HG02623 (cell line): ENCODE measurements around the gene MAN1C1.

Source experiments
- ATAC-seq: cut with Tn5 transposase; IDR thresholded peaks from one replicate; pipeline ENCODE4 v1.9.1; 2021; ENCODE audit warnings: moderate library complexity; ENCODE audit not compliant: unreplicated experiment

The MAN1C1 gene

DNA sequence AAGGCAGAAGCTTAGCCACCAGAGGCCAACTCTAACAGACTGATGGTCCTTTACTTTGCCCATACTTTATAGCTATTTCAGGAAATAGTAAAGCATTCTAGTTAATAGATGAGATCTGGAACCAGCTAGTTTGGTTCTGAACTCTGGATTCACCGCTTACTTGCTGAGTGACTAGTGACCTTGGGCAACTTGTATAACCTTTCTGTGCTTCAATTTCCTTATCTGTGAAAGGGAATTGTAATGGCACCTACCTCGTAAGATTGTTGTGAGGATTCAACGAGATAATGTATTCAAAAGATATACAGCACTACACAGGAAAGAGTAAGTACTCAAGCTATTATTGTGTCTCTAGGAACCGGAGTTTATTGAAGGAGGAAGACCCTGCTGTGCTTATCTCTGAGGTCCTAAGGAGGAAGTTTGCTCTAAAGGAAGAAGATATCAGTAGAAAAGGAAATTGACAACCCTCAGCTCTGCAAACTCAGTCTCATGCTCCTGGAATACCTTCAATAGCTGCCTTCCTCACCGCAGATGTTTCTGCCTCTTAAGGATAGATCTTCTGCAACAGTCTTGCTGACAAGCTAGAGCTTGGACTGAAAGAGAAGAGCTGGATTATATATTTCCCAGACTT lies 215.1 kb downstream of the MAN1C1 start:
- no peak for ATAC-seq

DNA sequence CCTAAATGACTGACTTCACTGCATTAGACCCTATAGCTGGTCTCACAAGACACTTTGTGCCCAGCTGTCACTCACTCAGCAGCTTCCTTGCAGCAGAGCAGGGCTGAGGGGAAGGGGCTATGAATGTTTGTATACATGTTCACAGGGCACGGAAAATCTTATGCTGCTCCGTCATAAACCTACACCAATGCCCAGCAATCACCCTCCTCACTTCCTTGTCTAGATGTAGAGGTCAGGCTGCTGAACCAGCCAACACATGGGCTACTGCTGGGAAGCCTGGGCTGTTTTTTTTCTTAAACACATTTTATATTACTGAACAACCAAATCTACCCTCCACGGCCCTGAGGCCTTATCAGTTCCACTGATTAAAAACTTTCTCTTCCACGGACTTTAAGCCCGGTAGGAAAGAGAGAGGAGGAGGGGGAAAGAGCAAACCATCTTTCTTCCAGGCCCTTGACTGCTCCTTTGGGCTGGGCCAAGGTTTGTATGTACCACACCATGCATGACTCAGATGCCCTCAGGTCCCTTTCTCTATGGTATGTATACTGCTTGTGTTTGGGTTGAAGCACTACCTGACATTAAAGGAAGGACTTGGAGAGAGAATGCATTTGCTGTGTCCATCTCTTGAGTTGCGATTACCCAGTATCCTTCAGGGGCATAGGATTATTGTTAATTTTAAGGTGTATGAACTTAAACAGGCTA lies 215.9 kb downstream of the MAN1C1 start:
- no peak for ATAC-seq

DNA sequence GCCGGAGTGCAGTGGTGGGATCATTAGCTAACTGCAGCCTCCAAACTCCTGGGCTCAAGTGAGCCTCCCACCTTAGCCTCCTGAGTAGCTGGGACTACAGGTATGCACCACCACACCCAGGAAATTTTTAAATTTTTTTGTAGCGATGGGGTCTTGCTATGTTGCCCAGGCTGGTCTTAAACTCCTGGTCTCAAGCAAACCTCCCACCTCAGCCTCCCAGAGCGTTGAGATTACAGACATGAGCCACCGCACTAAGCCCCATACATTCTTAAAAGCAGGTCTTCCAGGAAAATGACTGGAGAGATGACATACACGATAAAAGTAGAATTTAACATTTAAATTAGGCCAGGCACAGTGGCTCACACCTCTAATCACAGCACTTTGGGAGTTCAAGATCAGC lies 216.6 kb downstream of the MAN1C1 start:
- no peak for ATAC-seq
